Prostate gland (tissue), 2 donors: Measurements from ENCODE around the gene ANO6.

Experiments
- CTCF ChIP-seq, 4 experiments: fragments of 200-600 bp in 2 of 4; fragments of 450-650 bp in 2 of 4; sonication (generic) in 2 of 4; IDR thresholded peaks; 1 replicate in 3 of 4; 2 replicates in 1 of 4; pipeline ENCODE4 v1.5.1; 2016 to 2019; ENCODE audit warnings: antibody characterized with exemption in 4 of 4, mild to moderate bottlenecking in 2 of 4, moderate library complexity in 2 of 4
- POLR2A ChIP-seq: fragments of 450-650 bp; IDR thresholded peaks from one replicate; pipeline ENCODE4 v1.6.1; 2016; ENCODE audit warnings: antibody characterized with exemption, mild to moderate bottlenecking

GRCh38 chr12:45223868-45224267 lies 8.0 kb downstream of the ANO6 start:
- TF ChIP-seq CTCF (IDR thresholded peaks at IDR 0.05) (no peak), POLR2A (no peak)
